ENCODE data around the gene CCL13.

GRCh38 chr17:34308371-34308770, 47.9 kb upstream of the CCL13 start:
- TF ChIP-seq CTCF (IDR thresholded peaks at IDR 0.05), result no peak
- TF ChIP-seq POLR2A (IDR thresholded peaks at IDR 0.05), result no peak

Measured in uterus (tissue), 2 donors.